ENCODE data around the gene CUX1. TPM values are rescaled to one million over a fixed set of nuclear protein-coding genes. Genes with fewer than 3 reads are reported as not detected.

CUX1 gene
- total RNA-seq, 1 experiment from 2014 or later: 54.8 TPM

DNA sequence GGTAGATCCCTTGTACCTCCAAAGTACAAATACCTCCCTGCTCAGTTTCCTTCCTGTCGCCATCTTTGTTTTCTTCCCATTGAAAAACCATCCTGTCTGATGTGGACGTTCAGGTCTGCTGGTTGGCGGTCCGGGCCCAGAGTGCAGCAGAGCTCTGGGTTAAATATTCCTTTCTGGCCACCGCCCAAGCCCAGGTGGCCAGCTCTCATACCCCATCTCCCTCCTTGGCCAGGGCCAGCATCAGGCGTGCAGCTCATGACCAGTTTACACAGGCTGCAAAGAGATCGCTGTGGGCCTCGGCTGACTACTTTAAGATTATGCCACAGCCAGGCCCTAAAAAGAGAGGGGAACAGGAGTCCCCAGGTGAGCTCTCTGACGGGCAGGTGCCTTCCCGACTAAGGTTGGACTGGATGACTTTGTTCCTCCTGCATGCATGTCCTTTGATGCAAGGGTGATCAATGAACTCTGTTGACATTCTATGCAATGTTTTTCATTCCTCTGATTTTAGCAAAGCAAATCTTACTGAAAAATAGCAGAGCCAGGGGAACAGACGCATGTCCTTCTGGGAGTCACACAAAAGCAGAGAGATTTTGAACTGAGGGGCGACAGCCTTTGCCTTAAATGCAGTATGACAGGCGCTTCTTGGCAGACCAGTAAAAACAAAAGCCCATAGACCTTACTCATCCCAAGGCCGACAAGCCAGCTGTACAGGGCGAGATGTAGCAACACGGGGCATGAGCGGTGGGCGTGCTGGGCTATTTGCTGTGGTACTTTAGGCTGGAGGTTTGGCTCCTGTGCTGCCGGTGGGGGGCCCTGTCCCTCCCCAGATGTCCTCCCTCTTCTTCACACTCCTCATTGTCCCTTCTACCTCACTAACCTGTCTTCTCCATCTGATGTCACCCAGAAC is 435.9 kb downstream of the CUX1 start:
- CTCF ChIA-PET: no interaction called here
- H3K36me3 Mint-ChIP-seq (ENCODE audit: insufficient read depth, unreplicated experiment): no peaks in the 10 kb centered on the region
- no peaks in the 10 kb centered on the region for H3K9me3 Mint-ChIP-seq (ENCODE audit: low read depth, unreplicated experiment)
- BruUV-seq (replicated peaks): no TSS peak
- H3K4me3 Mint-ChIP-seq (ENCODE audit: low read depth, unreplicated experiment): no peak overlapping the region
- intact Hi-C loops (cut with micrococcal nuclease; ENCODE audit: unreplicated experiment): no loop called here
- H3K27me3 Mint-ChIP-seq (ENCODE audit: unreplicated experiment): no peaks in the 10 kb centered on the region
- TF ChIP-seq, protein P1, sequence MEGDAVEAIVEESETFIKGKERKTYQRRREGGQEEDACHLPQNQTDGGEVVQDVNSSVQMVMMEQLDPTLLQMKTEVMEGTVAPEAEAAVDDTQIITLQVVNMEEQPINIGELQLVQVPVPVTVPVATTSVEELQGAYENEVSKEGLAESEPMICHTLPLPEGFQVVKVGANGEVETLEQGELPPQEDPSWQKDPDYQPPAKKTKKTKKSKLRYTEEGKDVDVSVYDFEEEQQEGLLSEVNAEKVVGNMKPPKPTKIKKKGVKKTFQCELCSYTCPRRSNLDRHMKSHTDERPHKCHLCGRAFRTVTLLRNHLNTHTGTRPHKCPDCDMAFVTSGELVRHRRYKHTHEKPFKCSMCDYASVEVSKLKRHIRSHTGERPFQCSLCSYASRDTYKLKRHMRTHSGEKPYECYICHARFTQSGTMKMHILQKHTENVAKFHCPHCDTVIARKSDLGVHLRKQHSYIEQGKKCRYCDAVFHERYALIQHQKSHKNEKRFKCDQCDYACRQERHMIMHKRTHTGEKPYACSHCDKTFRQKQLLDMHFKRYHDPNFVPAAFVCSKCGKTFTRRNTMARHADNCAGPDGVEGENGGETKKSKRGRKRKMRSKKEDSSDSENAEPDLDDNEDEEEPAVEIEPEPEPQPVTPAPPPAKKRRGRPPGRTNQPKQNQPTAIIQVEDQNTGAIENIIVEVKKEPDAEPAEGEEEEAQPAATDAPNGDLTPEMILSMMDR (IDR thresholded peaks at IDR 0.05; ENCODE audit: unreplicated experiment): no peak
- no peak for DNase-seq
- no peak overlapping the region for H3K27ac Mint-ChIP-seq (ENCODE audit: unreplicated experiment)
- no peaks in the 10 kb centered on the region for H3K4me1 Mint-ChIP-seq (ENCODE audit: low read depth, unreplicated experiment)

DNA sequence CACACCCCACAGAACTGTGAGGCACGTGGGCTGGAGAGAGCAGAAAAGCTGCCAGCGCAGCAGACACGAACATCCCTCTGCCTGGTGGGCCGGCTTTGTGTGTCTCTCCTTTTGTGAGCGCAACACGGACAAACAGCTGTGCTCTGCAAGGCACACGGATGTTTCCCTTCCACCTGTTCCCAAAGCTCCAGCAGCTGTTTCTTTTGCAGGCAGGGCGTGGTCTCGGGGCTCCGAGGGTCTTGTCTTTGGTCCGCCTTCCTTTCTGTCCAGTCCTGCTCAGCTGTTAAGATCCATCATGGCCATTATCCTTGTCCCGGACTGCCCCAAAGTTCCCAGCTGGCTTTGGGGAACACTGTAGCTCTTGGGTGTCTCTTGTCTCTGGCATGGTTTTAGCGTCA is 436.5 kb downstream of the CUX1 start:
- Mint-ChIP-seq H3K9me3 (ENCODE audit: low read depth, unreplicated experiment) (no peaks in the 10 kb centered on the region), H3K4me3 (ENCODE audit: low read depth, unreplicated experiment) (no peak overlapping the region), H3K4me1 (ENCODE audit: low read depth, unreplicated experiment) (no peaks in the 10 kb centered on the region), H3K27ac (ENCODE audit: unreplicated experiment) (no peak overlapping the region), H3K27me3 (ENCODE audit: unreplicated experiment) (no peaks in the 10 kb centered on the region), H3K36me3 (ENCODE audit: insufficient read depth, unreplicated experiment) (no peaks in the 10 kb centered on the region)
- BruUV-seq (replicated peaks): no TSS peak
- intact Hi-C loops (cut with micrococcal nuclease; ENCODE audit: unreplicated experiment): no loop called here
- CTCF ChIA-PET: no interaction called here
- TF ChIP-seq, protein P1 (IDR thresholded peaks at IDR 0.05; ENCODE audit: unreplicated experiment): no peak
- no peak for DNase-seq

DNA sequence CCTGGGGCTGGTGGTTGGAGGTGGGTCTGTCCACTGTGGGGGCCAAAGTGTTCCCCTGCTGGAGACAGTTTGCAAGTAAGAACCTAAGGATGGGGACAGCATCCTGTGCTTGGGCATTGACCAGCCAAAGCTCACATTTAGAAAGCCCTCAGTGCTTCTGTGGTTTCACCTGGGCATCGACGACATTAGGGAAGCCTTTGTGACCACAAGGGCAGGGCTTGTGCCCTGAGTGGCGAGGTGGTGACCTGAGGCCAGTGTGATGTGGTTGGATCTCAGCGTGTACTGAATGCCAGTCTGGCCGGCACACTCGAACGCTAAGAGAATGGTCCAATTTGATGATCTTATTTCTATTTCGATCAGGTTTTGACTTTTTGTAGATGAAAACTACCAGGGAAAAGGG is 437.1 kb downstream of the CUX1 start:
- Mint-ChIP-seq H3K4me3 (ENCODE audit: low read depth, unreplicated experiment) (no peak overlapping the region), H3K27me3 (ENCODE audit: unreplicated experiment) (no peaks in the 10 kb centered on the region), H3K27ac (ENCODE audit: unreplicated experiment) (no peak overlapping the region), H3K36me3 (ENCODE audit: insufficient read depth, unreplicated experiment) (no peaks in the 10 kb centered on the region), H3K4me1 (ENCODE audit: low read depth, unreplicated experiment) (no peaks in the 10 kb centered on the region), H3K9me3 (ENCODE audit: low read depth, unreplicated experiment) (no peaks in the 10 kb centered on the region)
- BruUV-seq (replicated peaks): no TSS peak
- DNase-seq: no peak
- CTCF ChIA-PET: no interaction called here
- intact Hi-C loops (cut with micrococcal nuclease; ENCODE audit: unreplicated experiment): no loop called here
- TF ChIP-seq, protein P1 (IDR thresholded peaks at IDR 0.05; ENCODE audit: unreplicated experiment): no peak

DNA sequence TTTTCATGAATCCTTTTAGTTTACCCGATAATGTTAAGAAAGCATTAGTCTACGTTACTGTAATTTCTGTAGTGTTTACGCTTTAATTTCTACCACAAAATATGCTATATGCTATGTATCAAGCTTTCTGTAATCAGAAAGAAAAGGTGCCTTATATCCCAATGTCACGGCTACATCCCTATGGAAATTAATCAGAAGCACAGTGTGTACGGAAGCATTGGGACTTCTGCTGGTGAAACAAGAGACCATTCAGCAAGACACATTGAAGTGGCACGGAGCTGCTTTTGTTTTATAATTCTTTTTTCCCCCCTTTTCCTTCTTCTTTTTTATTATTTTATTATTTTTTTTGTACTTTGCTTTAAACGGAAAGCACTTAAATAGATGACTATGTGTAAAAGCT is 438.1 kb downstream of the CUX1 start:
- Mint-ChIP-seq H3K4me1 (ENCODE audit: low read depth, unreplicated experiment) (no peaks in the 10 kb centered on the region), H3K9me3 (ENCODE audit: low read depth, unreplicated experiment) (no peaks in the 10 kb centered on the region), H3K4me3 (ENCODE audit: low read depth, unreplicated experiment) (no peak overlapping the region), H3K36me3 (ENCODE audit: insufficient read depth, unreplicated experiment) (no peaks in the 10 kb centered on the region), H3K27ac (ENCODE audit: unreplicated experiment) (no peak overlapping the region), H3K27me3 (ENCODE audit: unreplicated experiment) (no peaks in the 10 kb centered on the region)
- BruUV-seq (replicated peaks): no TSS peak
- TF ChIP-seq, protein P1 (IDR thresholded peaks at IDR 0.05; ENCODE audit: unreplicated experiment): no peak
- intact Hi-C loops (cut with micrococcal nuclease; ENCODE audit: unreplicated experiment): no loop called here
- no peak for DNase-seq
- CTCF ChIA-PET: interaction anchor here (0.7 kb wide), 1 partner anchor 123 kb away, joined by 3 read pairs; no protein-coding TSS in a partner anchor
